Breast epithelium (tissue), 3 donors: Measurements from ENCODE around the gene RELCH.

Experiments used
- POLR2A ChIP-seq: fragments of 450-650 bp; IDR thresholded peaks from one replicate; pipeline ENCODE4 v1.6.1; 2016; ENCODE audit warnings: antibody characterized with exemption, mild to moderate bottlenecking, moderate library complexity
- POLR2AphosphoS5 ChIP-seq, 3 donors: sonication (generic); formaldehyde crosslinking; IDR thresholded peaks; one replicate each; pipeline ENCODE4 v1.6.1; 2017; ENCODE audit warnings: antibody characterized with exemption in 3 of 3
- TF ChIP-seq, protein P1 (sequence below), 3 donors: fragments of 450-650 bp; IDR thresholded peaks; one replicate each; pipeline ENCODE4 v1.5.1; 2016 to 2017; ENCODE audit warnings: antibody characterized with exemption in 3 of 3, mild to moderate bottlenecking in 3 of 3, moderate library complexity in 3 of 3

DNA sequence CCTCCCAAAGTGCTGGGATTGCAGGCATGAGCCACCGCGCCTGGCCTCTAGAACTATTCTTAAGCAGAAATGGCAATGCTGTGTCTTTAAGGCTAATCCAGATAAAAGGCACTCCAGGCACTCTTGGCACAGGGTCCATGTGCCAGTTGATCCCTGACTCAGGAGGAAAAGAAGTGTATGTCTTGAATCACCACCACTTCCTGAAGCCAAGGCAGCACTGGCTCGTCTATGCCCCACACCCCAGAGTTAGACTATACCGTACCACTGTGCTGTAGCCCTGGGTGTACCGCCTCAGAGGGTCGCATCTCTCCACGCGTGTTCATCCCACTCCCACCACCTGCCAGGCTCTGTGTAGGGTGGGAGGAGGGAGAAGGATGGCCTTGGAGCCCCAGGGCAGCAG is 147.1 kb downstream of the RELCH start:
- TF ChIP-seq, protein P1, sequence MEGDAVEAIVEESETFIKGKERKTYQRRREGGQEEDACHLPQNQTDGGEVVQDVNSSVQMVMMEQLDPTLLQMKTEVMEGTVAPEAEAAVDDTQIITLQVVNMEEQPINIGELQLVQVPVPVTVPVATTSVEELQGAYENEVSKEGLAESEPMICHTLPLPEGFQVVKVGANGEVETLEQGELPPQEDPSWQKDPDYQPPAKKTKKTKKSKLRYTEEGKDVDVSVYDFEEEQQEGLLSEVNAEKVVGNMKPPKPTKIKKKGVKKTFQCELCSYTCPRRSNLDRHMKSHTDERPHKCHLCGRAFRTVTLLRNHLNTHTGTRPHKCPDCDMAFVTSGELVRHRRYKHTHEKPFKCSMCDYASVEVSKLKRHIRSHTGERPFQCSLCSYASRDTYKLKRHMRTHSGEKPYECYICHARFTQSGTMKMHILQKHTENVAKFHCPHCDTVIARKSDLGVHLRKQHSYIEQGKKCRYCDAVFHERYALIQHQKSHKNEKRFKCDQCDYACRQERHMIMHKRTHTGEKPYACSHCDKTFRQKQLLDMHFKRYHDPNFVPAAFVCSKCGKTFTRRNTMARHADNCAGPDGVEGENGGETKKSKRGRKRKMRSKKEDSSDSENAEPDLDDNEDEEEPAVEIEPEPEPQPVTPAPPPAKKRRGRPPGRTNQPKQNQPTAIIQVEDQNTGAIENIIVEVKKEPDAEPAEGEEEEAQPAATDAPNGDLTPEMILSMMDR (IDR thresholded peaks at IDR 0.05) = no peak
- TF ChIP-seq POLR2A (no peak), POLR2AphosphoS5 (IDR thresholded peaks at IDR 0.05) (no peak)
